ENCODE measurements around the gene HOXB1. TPM values are rescaled to one million over a fixed set of nuclear protein-coding genes. Genes with fewer than 3 reads are reported as not detected.

HOXB1 gene
- total and polyA plus RNA-seq, 2 donors (not counting 3 experiments of a cell fraction or from before 2014, with no cell fraction given), result not detected

GRCh38 chr17:48494335-48494734, 36.5 kb downstream of the HOXB1 start:
- peaks cover 10% of the 10 kb centered on the region for H3K4me1 ChIP-seq (ENCODE audit: control insufficient read depth, extremely low read depth, insufficient read depth, low read length)
- TF ChIP-seq GATA2 (IDR thresholded peaks at IDR 0.05; ENCODE audit: insufficient read depth, insufficient read length, low read depth, low read length) (no peak), POLR2A (IDR thresholded peaks at IDR 0.05; ENCODE audit: low read depth, low read length) (no peak), FOS (IDR thresholded peaks at IDR 0.05; ENCODE audit: borderline replicate concordance, insufficient read depth, low read length) (peak; percentile 46), CTCF (IDR thresholded peaks at IDR 0.05; ENCODE audit: extremely low read depth in 1 of 2, insufficient read depth in 1 of 2, low read depth in 1 of 2, low read length in 2 of 2) (no peak), POLR2AphosphoS5 (IDR thresholded peaks at IDR 0.05; ENCODE audit: insufficient read depth, low read depth, low read length) (no peak), EZH2 (IDR thresholded peaks at IDR 0.05; ENCODE audit: borderline replicate concordance, low read depth, low read length, severe bottlenecking) (no peak)
- H3K9ac ChIP-seq (replicated peaks; ENCODE audit: extremely low read depth, insufficient read depth, low read length), result no peak overlapping the region
- H3K27ac ChIP-seq (ENCODE audit: insufficient read depth, low read depth, low read length), result no peak overlapping the region
- BruUV-seq (replicated peaks), result no TSS peak
- no peaks in the 10 kb centered on the region for H3K79me2 ChIP-seq (ENCODE audit: control insufficient read depth, insufficient read depth, low read length)
- no peak overlapping the region for H3K4me3 ChIP-seq (replicated peaks in 1 of 3; ENCODE audit: insufficient read depth in 1 of 3, low read depth in 1 of 3, low read length in 3 of 3)
- H3K4me2 ChIP-seq (ENCODE audit: insufficient read depth, low read length), result no peak overlapping the region
- H3K36me3 ChIP-seq (ENCODE audit: control insufficient read depth in 2 of 2, extremely low read depth in 1 of 2, insufficient read depth in 2 of 2, low read length in 2 of 2), result no peaks in the 10 kb centered on the region
- H3K27me3 ChIP-seq (ENCODE audit: control insufficient read depth in 2 of 2, insufficient read depth in 2 of 2, low read length in 2 of 2), result peaks cover 2 to 3% of the 10 kb centered on the region in 2 experiments
- no peak overlapping the region for H2AFZ ChIP-seq (ENCODE audit: low read depth, low read length)
- peak; percentile 24 for FAIRE-seq
- intact Hi-C loops (cut with micrococcal nuclease), result no loop called here
- POLR2A ChIA-PET, result no interaction called here
- DNase-seq (ENCODE audit: low read depth, low spot score), result no peak
- dilution Hi-C loops (cut with MboI; ENCODE audit: extremely low pct_ligation_motif_present, low sequenced_read_pairs), result no loop called here
- H3K9me3 ChIP-seq (replicated peaks; ENCODE audit: control insufficient read depth, insufficient read depth, low read length), result no peaks in the 10 kb centered on the region
- H3K9me1 ChIP-seq (replicated peaks; ENCODE audit: control insufficient read depth, extremely low read depth, insufficient read depth, low read length), result no peaks in the 10 kb centered on the region
- no peaks in the 10 kb centered on the region for H4K20me1 ChIP-seq (replicated peaks; ENCODE audit: control insufficient read depth, extremely low read depth, insufficient read depth, low read length)
- CTCF ChIA-PET, result interaction anchor here (0.7 to 1.0 kb wide), 2 partner anchors 10 to 76 kb away, joined by 3 read pairs; no protein-coding TSS in a partner anchor
